ENCODE results near the gene IGF2. TPM values are rescaled to one million over a fixed set of nuclear protein-coding genes. Genes with fewer than 3 reads are reported as not detected.
"Not testable (repeated sequence)": the region's sequence is repeated elsewhere in the genome, so short reads cannot be mapped to it uniquely, and the experiment has no call there.

IGF2 gene
- total RNA-seq, 2 experiments from 2014 or later, result 0.91 TPM; not detected in 1

DNA sequence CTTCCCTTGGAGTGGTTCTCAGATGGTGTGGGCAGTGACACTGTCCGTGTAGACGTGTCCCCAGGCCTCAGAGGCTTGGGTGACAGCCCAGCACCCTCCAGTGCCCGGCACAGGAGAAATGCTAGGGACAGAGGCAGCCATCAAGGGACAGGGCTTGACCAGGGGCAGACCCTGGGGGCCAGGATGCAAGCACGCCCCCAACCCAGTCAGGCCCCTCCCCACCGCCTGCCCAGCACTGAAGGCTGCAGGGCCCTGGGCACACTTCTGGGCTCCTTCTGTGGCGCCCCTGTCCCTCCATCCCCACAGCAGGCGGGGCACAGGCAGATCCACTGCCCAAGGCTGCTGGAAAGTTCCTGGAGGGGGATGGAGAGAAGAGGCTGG lies 11.1 kb downstream of the IGF2 start:
- CTCF ChIA-PET, result interaction anchor here (1.2 kb wide), 1 partner anchor 475 kb away, joined by 4 read pairs; no protein-coding TSS in a partner anchor
- Mint-ChIP-seq H3K4me1 (no peaks in the 10 kb centered on the region), H3K36me3 (no peaks in the 10 kb centered on the region), H3K9me3 (ENCODE audit: low read depth) (peaks cover 8% of the 10 kb centered on the region), H3K4me3 (no peak overlapping the region), H3K27ac (no peak overlapping the region), H3K27me3 (peaks cover 17% of the 10 kb centered on the region)
- DNase-seq, result no peak
- no peak for ATAC-seq

DNA sequence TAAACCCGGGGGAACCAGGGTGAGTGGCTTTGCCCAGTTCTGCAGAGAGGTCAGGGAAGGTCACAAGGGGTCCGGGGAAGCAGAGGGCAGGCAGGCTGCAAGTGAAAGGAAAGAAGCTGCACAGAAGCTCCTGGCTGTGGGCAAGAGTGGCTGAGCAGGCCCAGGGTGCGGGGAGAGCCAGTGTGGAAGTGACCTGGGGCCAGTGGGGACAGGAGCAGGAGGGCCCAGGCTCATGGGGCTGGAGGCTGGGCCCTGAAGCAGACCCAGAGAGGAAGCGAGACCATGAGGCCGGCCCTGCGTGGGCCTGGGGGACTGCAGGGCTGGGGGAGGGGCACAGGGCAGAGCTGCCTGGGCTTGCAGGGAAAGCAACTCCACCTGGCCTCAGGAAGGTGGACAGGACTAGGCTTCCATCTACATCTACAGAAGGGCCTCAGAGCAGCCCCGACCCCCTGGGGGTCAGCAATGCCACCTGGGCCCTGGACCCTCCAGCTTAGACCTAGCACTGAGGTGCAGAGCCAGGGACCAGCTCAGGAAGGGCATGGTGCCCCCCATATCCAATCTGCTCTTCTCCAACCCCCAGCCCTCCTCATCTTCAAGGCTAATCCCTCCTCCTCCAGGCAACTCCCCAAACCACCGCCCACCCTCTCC lies 11.6 kb downstream of the IGF2 start:
- CTCF ChIA-PET, result interaction anchor here (1.2 kb wide), 1 partner anchor 475 kb away, joined by 4 read pairs; no protein-coding TSS in a partner anchor
- Mint-ChIP-seq H3K4me1 (no peaks in the 10 kb centered on the region), H3K9me3 (ENCODE audit: low read depth) (peaks cover 8% of the 10 kb centered on the region), H3K27me3 (peaks cover 12% of the 10 kb centered on the region), H3K36me3 (no peaks in the 10 kb centered on the region), H3K27ac (no peak overlapping the region), H3K4me3 (no peak overlapping the region)
- ATAC-seq, result no peak
- no peak for DNase-seq

GRCh38 chr11:2126520-2127085 lies 12.6 kb downstream of the IGF2 start:
- DNase-seq (no peak), ATAC-seq (no peak)
- Mint-ChIP-seq H3K27ac (no peak overlapping the region), H3K9me3 (ENCODE audit: low read depth) (peaks cover 4% of the 10 kb centered on the region), H3K4me1 (no peaks in the 10 kb centered on the region), H3K36me3 (no peaks in the 10 kb centered on the region), H3K27me3 (peaks cover 4% of the 10 kb centered on the region), H3K4me3 (no peak overlapping the region)
- CTCF ChIA-PET, result no interaction called here

GRCh38 chr11:2124736-2125484 lies 14.3 kb downstream of the IGF2 start:
- not testable (repeated sequence) for H3K4me3 Mint-ChIP-seq; H3K36me3 Mint-ChIP-seq; DNase-seq; ATAC-seq; H3K9me3 Mint-ChIP-seq (ENCODE audit: low read depth); H3K27me3 Mint-ChIP-seq; H3K4me1 Mint-ChIP-seq; H3K27ac Mint-ChIP-seq
- CTCF ChIA-PET, result interaction anchor here (1.0 kb wide), 1 partner anchor 26 kb away, joined by 3 read pairs; no protein-coding TSS in a partner anchor

GRCh38 chr11:2123628-2123960 lies 15.6 kb downstream of the IGF2 start:
- peaks cover 7% of the 10 kb centered on the region for H3K27me3 Mint-ChIP-seq
- H3K4me1 Mint-ChIP-seq, result no peaks in the 10 kb centered on the region
- no peaks in the 10 kb centered on the region for H3K36me3 Mint-ChIP-seq
- ATAC-seq (no peak), DNase-seq (no peak)
- no peak overlapping the region for H3K27ac Mint-ChIP-seq
- no peaks in the 10 kb centered on the region for H3K9me3 Mint-ChIP-seq (ENCODE audit: low read depth)
- H3K4me3 Mint-ChIP-seq, result no peak overlapping the region
- CTCF ChIA-PET, result interaction anchor here (1.0 kb wide), 1 partner anchor 28 kb away, joined by 3 read pairs; no protein-coding TSS in a partner anchor

DNA sequence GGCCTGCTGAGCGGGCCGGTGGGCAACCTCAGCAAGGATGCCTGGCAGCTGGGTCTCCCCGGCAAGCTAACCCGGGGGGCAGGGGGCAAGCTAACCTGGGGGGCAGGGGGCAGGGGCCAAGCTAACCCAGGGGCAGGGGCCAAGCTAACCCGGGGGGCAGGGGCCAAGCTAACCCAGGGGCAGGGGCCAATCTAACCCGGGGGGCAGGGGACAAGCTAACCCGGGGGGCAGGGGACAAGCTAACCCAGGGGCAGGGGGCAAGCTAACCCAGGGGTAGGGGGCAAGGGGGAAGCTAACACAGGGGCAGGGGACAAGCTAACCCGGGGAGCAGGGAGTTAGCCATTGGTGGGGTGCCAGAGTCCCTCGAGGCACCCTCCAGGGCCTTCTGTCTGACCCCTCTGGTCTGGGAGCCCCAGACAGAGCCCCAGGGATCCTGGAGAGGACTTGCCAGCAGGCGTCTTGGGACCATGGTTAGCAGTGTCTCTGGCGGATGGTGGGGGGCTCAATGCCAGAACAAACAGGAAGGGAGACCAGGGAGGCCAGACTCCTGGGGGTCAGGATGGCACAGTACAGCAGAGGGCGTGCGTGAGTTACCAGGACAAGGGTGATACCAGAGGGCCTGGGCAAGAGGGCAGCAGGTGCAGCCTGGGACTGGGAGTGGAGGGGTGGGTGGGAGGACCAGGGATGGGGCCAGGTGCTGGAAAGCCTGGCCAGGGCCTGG lies 16.1 kb downstream of the IGF2 start:
- H3K36me3 Mint-ChIP-seq, result no peaks in the 10 kb centered on the region

GRCh38 chr11:2122222-2122906 lies 16.8 kb downstream of the IGF2 start:
- ATAC-seq, result no peak
- Mint-ChIP-seq H3K27ac (no peak overlapping the region), H3K36me3 (no peaks in the 10 kb centered on the region), H3K4me3 (no peak overlapping the region), H3K27me3 (peaks cover 19% of the 10 kb centered on the region), H3K4me1 (no peaks in the 10 kb centered on the region), H3K9me3 (ENCODE audit: low read depth) (no peaks in the 10 kb centered on the region)
- no peak for DNase-seq
- CTCF ChIA-PET, result no interaction called here

More for the DNA sequence above, 16.1 kb downstream of the IGF2 start:
- H3K9me3 Mint-ChIP-seq (ENCODE audit: low read depth), result no peaks in the 10 kb centered on the region
- no peak for ATAC-seq
- H3K27ac Mint-ChIP-seq, result no peak overlapping the region
- H3K4me3 Mint-ChIP-seq, result no peak overlapping the region
- no peaks in the 10 kb centered on the region for H3K4me1 Mint-ChIP-seq
- CTCF ChIA-PET, result no interaction called here
- peaks cover 13% of the 10 kb centered on the region for H3K27me3 Mint-ChIP-seq
- DNase-seq, result no peak

GRCh38 chr11:2121227-2122130 lies 17.7 kb downstream of the IGF2 start:
- H3K27me3 Mint-ChIP-seq, result peaks cover 22% of the 10 kb centered on the region
- no peak overlapping the region for H3K4me3 Mint-ChIP-seq
- no peaks in the 10 kb centered on the region for H3K36me3 Mint-ChIP-seq
- ATAC-seq, result no peak
- H3K27ac Mint-ChIP-seq, result no peak overlapping the region
- no peak for DNase-seq
- no peaks in the 10 kb centered on the region for H3K4me1 Mint-ChIP-seq
- CTCF ChIA-PET, result no interaction called here
- no peaks in the 10 kb centered on the region for H3K9me3 Mint-ChIP-seq (ENCODE audit: low read depth)

DNA sequence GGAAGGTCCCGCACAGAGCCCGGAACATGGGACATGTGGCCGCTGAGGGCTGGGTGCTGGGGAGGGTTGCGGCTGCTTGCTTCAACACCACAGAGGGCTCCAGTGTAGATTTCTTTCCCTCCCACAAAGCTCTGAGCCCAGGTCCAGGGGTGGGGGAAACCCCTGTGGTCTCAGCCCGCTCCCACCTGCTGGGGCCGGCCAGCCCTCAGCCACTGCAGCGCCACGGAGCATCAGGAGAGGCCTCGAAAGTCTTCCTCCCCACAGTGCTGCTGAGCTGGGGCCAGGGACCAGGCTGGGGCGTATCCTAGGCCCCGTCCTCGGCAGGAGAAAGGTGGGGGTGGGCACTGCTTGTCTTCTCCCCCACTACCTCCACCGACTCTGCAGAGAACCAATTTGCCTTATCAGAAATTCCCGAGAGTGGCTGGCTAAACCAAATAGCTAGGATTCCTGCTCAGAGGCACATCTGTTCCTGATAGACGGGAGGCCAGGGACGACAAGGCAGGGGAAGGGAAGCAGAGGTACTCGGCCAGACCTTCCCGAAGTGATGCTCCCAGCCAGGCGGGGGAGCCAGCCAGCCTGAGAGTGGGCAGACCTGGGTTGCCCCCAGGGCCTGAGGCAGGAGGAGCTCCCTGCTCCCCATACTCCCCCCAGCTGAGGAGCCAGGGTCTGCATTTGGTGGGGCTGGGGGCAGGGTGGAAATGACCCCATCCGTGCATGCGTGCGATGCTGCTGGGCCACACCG lies 18.7 kb downstream of the IGF2 start:
- Mint-ChIP-seq H3K27ac (no peak overlapping the region), H3K9me3 (ENCODE audit: low read depth) (no peaks in the 10 kb centered on the region), H3K4me1 (no peaks in the 10 kb centered on the region), H3K36me3 (no peaks in the 10 kb centered on the region), H3K4me3 (no peak overlapping the region), H3K27me3 (peaks cover 26% of the 10 kb centered on the region)
- ATAC-seq (no peak), DNase-seq (no peak)
- CTCF ChIA-PET, result no interaction called here

DNA sequence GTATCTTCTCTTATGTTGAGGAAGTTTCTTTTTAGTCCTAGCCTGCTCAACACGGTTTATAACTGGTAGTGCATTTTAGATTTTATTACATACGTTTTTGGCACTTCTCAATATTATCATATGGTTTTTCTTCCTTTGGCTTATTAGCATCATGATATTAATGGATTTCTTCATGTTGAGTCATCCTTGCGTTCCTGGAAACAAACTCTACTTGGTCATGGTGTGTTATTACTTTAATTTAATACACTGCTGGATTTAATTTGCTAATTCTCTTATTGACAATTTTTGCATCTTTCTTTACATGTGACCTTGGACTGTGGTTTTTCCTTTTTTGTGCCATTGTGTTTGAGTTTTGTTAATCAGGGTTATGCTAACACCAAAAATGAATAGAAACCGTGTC lies 20.5 kb downstream of the IGF2 start:
- Mint-ChIP-seq H3K4me1 (no peaks in the 10 kb centered on the region), H3K9me3 (ENCODE audit: low read depth) (no peaks in the 10 kb centered on the region), H3K27ac (no peak overlapping the region), H3K27me3 (peaks cover 26% of the 10 kb centered on the region), H3K36me3 (no peaks in the 10 kb centered on the region), H3K4me3 (no peak overlapping the region)
- no peak for DNase-seq
- no peak for ATAC-seq
- CTCF ChIA-PET, result no interaction called here

- Mint-ChIP-seq H3K27ac (no peak overlapping the region), H3K27me3 (peaks cover 26% of the 10 kb centered on the region), H3K4me1 (no peaks in the 10 kb centered on the region), H3K36me3 (no peaks in the 10 kb centered on the region), H3K9me3 (ENCODE audit: low read depth) (no peaks in the 10 kb centered on the region), H3K4me3 (no peak overlapping the region)
- ATAC-seq (no peak), DNase-seq (no peak)
- CTCF ChIA-PET, result no interaction called here
Measured at GRCh38 chr11:2116680-2117079, 22.5 kb downstream of the IGF2 start.

GRCh38 chr11:2115308-2115707 lies 23.9 kb downstream of the IGF2 start:
- Mint-ChIP-seq H3K27ac (no peak overlapping the region), H3K4me3 (no peak overlapping the region), H3K36me3 (no peaks in the 10 kb centered on the region), H3K4me1 (no peaks in the 10 kb centered on the region), H3K9me3 (ENCODE audit: low read depth) (no peaks in the 10 kb centered on the region), H3K27me3 (peaks cover 26% of the 10 kb centered on the region)
- CTCF ChIA-PET, result interaction anchor here (0.8 kb wide), 1 partner anchor 37 kb away, joined by 3 read pairs; no protein-coding TSS in a partner anchor
- ATAC-seq (no peak), DNase-seq (no peak)

All from activated CD8-positive, alpha-beta memory T cell treated with anti-CD3 and anti-CD28 coated beads, Interleukin-2, amount 10 ng/mL, durations not matched to agents 7 days and 5 days (primary cell).